COLO668 (cell line): ENCODE measurements around the gene LBP.
"Not testable (repeated sequence)": the region's sequence is repeated elsewhere in the genome, so short reads cannot be mapped to it uniquely, and the experiment has no call there.

Source experiments
- DNase-seq: peaks from one replicate; lab custom pipeline; 2025; ENCODE audit not compliant: unreplicated experiment; lab: John Stamatoyannopoulos, UW

LBP gene

DNA sequence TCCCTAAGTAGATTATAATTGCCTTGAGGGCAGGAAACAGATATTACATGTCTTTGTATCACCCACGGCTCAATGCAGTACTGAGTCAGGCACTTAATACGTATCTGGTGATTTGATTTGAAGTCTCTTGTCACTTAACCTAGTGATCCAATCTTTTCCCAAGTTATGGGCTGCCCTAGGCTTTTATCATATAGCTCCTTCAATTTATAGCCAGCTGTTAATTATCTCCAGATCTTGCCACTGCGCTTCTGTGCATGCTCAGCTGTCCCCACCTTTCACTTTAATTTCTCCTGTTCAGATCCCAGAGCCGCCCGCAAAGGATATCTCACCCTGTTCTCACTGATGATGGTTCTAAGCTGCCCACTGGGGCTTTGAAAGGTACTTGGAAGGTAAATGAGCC, 47.0 kb downstream of the LBP start:
- no peak for DNase-seq

DNA sequence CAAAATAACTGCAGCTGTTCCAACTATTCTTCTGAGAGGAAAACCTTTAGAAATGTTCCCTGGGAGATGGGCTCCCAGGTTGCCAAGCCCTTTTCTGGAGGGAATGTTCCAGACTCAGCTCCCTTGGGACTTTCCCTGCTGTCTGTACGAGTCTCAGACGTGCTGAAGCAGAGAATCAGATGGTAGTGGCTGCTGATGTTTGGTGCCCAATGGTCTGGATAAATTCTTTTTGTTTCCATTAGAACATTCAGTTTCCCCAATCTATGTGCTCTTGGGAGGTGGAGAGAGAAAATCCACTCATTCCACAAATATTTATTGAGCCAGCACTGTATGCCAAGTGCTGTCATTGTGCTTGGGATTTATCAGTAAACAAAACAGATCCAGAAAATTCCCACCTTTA, 48.9 kb downstream of the LBP start:
- no peak for DNase-seq

DNA sequence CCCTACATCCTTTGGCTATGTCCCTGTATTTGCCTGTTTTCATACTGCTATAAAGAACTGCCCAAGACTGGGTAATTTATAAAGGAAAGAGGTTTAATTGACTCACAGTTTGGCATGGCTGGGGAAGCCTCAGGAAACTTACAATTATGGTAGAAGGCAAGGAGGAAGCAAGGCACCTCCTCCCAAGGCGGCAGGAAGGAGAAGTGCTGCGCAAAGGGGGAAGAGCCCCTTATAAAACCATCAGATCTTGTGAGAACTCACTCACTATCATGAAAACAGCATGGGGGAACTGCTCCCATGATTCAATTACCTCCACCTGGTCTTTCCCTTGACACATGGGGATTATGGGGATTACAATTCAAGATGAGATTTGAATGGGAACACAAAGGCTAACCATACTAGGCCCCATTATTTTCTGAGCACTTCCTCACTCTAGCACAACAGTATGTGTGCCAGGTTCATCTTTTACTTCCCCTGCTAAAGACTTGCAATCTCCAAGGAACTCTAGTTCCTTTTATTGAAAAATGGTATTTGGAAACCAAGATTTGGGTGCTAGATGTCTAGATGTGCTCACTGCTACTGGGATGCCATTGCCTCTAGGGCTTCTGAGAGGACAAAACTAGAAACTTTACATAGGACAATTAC, 49.6 kb downstream of the LBP start:
- not testable (repeated sequence) for DNase-seq

DNA sequence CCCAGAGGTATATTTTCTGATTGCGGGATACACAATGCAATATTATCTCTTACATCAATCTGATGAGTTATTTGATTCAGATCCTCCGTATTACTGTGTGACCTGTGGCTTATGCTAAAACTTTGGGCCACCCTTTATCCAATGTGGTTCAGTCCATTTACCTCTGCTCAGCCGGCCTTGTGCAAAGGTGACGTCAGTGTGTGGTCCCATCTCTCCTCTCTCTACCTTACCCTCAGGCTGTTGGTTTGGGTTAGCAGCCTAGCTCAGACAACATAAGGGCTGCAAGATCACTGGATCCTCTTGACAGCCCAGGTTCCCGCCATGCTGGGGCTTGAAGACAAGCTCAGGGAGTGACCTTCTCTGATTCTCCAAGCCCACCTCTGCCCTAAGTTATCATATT, 55.8 kb downstream of the LBP start:
- no peak for DNase-seq

GRCh38 chr20:38402816-38403215, 56.5 kb downstream of the LBP start:
- no peak for DNase-seq

- no peak for DNase-seq
Observed at GRCh38 chr20:38404016-38404415, 57.7 kb downstream of the LBP start.

- DNase-seq: no peak
Observed at GRCh38 chr20:38405132-38405531, 58.9 kb downstream of the LBP start.

GRCh38 chr20:38406476-38406875, 60.2 kb downstream of the LBP start:
- no peak for DNase-seq

GRCh38 chr20:38407321-38407720, 61.0 kb downstream of the LBP start:
- DNase-seq: no peak

- DNase-seq: not testable (repeated sequence)
Observed at GRCh38 chr20:38407822-38408221, 61.5 kb downstream of the LBP start.

DNA sequence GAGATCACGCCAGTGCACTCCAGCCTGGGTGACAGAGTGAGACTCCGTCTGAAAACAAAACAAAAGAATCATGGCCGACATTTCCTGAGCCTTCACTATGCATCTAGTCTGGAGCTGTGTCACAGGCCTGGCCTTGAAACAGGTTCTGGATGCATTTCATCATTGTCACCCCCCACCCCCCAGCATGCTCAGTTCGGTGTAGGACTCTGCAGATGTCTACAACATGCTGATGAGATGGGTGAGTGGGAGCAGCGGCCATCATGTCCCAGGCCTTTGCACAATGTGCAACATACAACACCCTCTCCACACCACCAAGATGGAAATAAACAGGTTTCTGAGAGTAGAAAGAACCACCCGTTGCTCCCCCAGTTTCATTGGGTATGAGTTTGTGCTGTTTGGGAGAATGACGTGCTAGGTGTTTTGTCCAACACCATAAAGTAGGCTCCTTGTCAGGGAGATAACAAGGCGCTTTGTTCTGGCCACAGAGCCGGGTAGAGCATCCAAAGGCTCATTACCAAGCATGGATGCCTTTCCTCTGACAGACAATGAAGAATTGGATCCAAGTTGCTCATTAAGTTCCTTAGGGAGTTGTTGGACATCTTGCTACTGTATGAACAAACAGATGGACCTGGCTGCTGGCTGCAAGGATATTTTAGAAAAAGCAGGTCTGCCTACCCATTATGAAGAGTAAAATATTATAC, 66.7 kb downstream of the LBP start:
- DNase-seq: no peak

DNA sequence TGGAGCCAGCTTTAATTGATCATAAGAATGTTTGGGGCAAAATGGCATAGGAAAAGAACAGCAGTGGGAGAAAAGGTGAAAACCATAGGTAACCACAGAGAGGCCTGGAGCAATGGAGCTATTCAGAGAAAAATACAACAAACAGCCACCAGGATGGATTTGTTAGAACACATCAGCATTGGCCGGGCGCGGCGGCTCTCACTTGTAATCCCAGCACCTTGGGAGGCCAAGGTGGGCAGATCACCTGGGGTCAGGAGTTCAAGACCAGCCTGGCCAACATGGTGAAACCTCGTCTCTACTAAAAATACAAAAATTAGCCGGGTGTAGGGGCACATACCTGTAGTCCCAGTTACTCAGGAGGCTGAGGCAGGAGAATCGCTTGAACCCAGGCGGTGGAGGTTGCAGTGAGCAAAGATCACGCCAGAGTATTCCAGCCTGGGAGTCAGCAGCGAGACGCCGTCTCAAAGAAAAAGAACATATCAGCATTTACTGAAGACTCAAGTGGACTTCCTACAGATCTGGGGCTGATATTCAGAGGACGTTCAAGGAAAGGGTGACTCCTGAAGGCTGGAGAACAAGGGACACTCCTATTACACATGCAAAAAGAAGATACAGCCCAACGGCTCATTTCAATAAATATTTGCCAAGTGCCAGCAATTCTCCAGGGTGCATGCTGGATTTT, 68.6 kb downstream of the LBP start:
- no peak for DNase-seq

DNA sequence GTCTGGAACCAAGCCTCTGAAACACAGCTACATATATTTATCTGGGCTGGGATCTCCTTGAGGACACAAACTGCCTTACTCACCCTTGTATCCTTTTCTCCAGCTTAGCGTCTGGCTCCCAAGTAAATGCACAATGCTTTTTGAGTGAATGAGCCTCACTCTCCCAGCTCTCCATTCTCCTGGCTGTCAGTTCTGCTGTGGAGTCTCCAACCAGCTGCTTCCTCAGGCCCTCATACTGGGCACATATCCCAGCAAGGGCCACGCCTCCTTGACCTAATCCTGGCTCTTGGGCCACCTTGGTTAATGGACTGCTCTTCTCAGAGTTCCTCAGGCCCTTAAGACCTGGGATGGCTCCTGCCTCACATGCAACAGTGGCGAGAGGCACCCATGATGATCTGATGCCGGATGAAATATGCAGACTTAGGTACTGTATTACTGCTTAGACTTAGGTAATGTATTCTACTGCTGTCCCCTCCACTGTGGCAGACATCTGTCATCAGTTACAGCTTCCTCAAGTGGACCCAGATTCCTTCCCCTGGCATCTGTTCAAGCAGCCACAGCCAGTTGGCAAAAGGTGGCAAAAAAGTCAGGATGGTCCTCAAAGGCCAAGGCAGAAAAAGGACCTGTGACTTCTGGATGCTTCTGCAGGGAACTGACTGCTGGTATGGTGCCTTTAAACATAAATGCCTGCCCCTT, 72.4 kb downstream of the LBP start:
- no peak for DNase-seq

GRCh38 chr20:38420388-38421085, 74.3 kb downstream of the LBP start:
- no peak for DNase-seq

GRCh38 chr20:38421915-38422314, 75.6 kb downstream of the LBP start:
- no peak for DNase-seq

DNA sequence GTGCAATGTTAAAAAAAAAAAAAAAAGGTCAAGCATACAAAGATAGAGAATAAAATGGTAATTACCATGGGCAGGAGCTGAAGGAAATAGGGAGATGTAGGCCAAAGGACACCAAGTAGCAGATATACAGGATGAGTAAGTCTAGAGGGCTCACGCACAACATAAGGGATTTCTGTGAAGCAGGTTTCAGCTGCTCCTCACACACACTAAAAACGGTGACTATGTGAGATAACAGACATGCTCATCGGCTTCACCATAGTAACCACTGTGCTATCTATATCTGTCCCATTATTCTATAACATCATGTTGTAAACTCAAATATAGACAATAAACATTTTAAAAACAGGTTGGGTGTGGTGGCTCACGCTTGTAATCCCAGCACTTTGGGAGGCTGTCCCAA, 77.3 kb downstream of the LBP start:
- DNase-seq: no peak

DNA sequence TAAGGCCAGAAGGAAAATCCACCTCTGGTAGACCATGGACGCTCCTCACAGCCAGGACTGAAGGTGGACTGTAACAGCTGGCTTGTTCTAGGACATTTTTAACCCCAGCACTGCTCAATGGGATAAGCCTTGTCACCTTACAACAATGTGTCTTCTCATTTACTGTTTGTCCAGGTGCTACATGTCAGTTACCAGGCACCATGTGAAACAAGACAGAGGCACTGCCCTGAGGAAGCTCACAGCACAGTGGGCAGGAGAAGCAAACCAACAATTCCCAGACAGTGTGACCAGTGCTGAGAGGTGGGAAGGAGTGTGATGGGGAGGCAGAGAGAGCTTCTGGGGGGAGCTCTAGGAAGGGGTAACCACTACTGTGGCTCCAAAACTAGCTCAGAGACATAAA, 78.1 kb downstream of the LBP start:
- DNase-seq: no peak

- DNase-seq: no peak
Observed at GRCh38 chr20:38426006-38426897, 80.0 kb downstream of the LBP start.
